B cell (primary cell): ENCODE results near the gene ANKRD13D.

ENCODE experiments used
- EZH2 ChIP-seq: IDR thresholded peaks from 2 replicates; pipeline ENCODE4 v1.6.1; 2012; ENCODE audit warnings: borderline replicate concordance, low read depth, mild to moderate bottlenecking, moderate library complexity, low read length; ENCODE audit not compliant: insufficient read depth, poor library complexity, severe bottlenecking
- TF ChIP-seq, protein P1 (sequence below): fragments of 200-600 bp; IDR thresholded peaks from one replicate; pipeline ENCODE4 v1.8.0; 2022; ENCODE audit warnings: antibody characterized with exemption, mild to moderate bottlenecking

DNA sequence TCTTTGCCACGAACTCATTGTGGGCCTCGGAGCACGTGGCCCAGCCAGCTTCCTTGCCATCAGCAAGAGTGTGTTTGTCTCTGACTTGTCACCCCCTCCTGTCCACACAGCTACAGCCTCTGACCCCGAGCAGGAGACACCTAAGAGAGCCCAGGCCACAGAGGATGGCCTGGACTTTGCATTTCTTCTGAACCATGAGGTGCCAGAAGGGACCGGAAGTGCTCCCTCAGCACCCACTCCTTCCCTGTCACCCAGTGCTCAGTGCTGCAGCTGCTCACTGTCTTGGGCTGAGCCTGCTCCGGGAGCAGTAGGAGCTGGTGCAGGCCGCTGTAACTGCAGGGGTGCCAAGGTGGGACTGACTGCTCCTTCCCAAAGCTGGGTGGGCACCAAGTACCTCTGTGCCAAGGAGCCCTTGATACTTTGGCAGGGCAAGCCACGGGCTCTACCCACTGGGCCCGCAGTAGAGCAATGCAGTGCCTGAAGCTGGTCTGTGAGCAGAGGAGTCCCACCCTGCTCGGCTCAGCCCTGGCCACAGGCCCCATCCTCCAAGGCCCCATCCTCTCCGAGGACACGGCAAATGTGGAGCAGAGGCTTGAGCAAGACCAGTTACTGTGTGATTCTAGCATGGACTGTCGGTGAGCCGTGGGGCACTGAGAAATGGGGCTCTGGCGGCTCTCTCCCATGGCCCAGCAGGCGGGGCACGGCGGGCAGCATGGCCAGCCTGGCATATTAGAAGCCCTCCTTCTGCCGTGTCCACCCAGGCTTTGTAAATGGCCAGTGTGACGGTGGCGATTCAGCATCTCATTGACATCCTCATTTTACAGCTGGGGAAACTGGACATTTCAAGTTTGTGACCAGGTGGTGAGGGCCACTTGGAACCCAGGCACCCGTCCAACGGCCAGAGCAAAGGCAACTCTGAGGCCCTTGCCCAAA, 16.5 kb upstream of the ANKRD13D start:
- TF ChIP-seq, protein P1, sequence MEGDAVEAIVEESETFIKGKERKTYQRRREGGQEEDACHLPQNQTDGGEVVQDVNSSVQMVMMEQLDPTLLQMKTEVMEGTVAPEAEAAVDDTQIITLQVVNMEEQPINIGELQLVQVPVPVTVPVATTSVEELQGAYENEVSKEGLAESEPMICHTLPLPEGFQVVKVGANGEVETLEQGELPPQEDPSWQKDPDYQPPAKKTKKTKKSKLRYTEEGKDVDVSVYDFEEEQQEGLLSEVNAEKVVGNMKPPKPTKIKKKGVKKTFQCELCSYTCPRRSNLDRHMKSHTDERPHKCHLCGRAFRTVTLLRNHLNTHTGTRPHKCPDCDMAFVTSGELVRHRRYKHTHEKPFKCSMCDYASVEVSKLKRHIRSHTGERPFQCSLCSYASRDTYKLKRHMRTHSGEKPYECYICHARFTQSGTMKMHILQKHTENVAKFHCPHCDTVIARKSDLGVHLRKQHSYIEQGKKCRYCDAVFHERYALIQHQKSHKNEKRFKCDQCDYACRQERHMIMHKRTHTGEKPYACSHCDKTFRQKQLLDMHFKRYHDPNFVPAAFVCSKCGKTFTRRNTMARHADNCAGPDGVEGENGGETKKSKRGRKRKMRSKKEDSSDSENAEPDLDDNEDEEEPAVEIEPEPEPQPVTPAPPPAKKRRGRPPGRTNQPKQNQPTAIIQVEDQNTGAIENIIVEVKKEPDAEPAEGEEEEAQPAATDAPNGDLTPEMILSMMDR = no peak
- no peak for TF ChIP-seq EZH2
